Lower leg skin (tissue), 3 donors: ENCODE measurements around the gene ACKR2.

Experiments
- CTCF ChIP-seq, 3 donors: fragments of 450-650 bp; IDR thresholded peaks; one replicate each; pipeline ENCODE4 v1.5.1; 2016; ENCODE audit warnings: antibody characterized with exemption in 3 of 3, mild to moderate bottlenecking in 3 of 3, moderate library complexity in 2 of 3
- POLR2A ChIP-seq, 2 donors: fragments of 450-650 bp; IDR thresholded peaks; one replicate each; pipeline ENCODE4 v1.6.1; 2016 to 2017; ENCODE audit warnings: antibody characterized with exemption in 2 of 2, mild to moderate bottlenecking in 1 of 2, moderate library complexity in 1 of 2

DNA sequence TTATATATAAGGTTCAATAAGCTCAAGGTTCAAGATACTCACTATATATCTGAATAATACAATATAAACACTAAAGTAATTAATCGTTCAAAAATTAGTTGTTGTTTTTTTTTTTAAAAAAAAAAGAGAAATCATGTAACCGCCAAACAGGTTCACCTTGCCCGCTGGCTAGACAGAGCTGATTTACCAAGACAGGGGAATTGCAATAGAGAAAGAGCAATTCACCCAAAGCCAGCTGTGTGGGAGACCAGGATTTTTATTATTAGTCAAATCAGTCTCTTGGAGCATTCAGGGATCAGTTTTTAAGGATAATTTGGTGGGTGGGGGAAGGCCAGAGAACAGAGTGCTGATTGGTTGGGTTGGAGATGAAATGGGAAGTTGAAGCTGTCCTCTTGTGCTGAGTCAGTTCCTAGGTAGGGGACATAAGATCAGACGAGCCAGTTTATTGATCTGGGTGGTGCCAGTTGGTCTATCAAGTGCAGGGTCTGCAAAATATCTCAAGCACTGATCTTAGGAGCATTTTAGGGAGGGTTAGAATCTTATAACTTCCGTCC lies 12.8 kb upstream of the ACKR2 start:
- TF ChIP-seq CTCF (IDR thresholded peaks at IDR 0.05) (no peak), POLR2A (IDR thresholded peaks at IDR 0.05) (no peak)
